Mesendoderm (in vitro differentiated cells): Measurements from ENCODE around the gene ABCD3.
A peak's percentile ranks its signal among the peaks of the same experiment; 100 is the strongest.
"Not testable (repeated sequence)": the region's sequence is repeated elsewhere in the genome, so short reads cannot be mapped to it uniquely, and the experiment has no call there.

ENCODE experiments used
- DNase-seq: peaks from one replicate; pipeline ENCODE4 v3.0.0; 2013
- H2AK5ac ChIP-seq: 2 replicates; pipeline ENCODE4 v1.6.1; 2013; ENCODE audit warnings: low read length, inconsistent platforms
- H2BK120ac ChIP-seq: 2 replicates; pipeline ENCODE4 v1.6.1; 2013; ENCODE audit warnings: low read depth, mild to moderate bottlenecking, low read length, moderate library complexity, mixed read lengths
- H2BK15ac ChIP-seq: replicated peaks from 2 replicates; pipeline ENCODE4 v1.6.1; 2013; ENCODE audit warnings: low read depth, mild to moderate bottlenecking, moderate library complexity
- H2BK5ac ChIP-seq: 2 replicates; pipeline ENCODE4 v1.6.1; 2013; ENCODE audit warnings: low read length, inconsistent platforms
- H3K18ac ChIP-seq: 2 replicates; pipeline ENCODE4 v1.6.1; 2013; ENCODE audit warnings: mild to moderate bottlenecking, low read length, mixed read lengths
- H3K23ac ChIP-seq: one replicate; pipeline ENCODE4 v1.6.1; 2013; ENCODE audit warnings: low read length
- H3K27ac ChIP-seq: 2 replicates; pipeline ENCODE4 v1.5.1; 2013; ENCODE audit warnings: low read depth, mild to moderate bottlenecking, inconsistent platforms, low read length, moderate library complexity
- H3K27me3 ChIP-seq: 2 replicates; pipeline ENCODE4 v1.6.1; 2013; ENCODE audit warnings: low read length, control low read depth, mild to moderate bottlenecking, inconsistent platforms; ENCODE audit not compliant: insufficient read depth, poor library complexity
- H3K36me3 ChIP-seq: 2 replicates; pipeline ENCODE4 v1.6.1; 2013; ENCODE audit warnings: low read length, inconsistent platforms; ENCODE audit not compliant: control insufficient read depth, insufficient read depth
- H3K4ac ChIP-seq: one replicate; pipeline ENCODE4 v1.6.1; 2013; ENCODE audit warnings: low read depth, mild to moderate bottlenecking, low read length, moderate library complexity
- H3K4me1 ChIP-seq: 2 replicates; pipeline ENCODE4 v1.6.1; 2013; ENCODE audit warnings: low read depth, low read length, inconsistent platforms; ENCODE audit not compliant: control insufficient read depth
- H3K4me2 ChIP-seq: 2 replicates; pipeline ENCODE4 v1.6.1; 2013; ENCODE audit warnings: low read length
- H3K4me3 ChIP-seq: 2 replicates; pipeline ENCODE4 v1.5.1; 2013; ENCODE audit warnings: mild to moderate bottlenecking, low read length
- H3K56ac ChIP-seq: one replicate; pipeline ENCODE4 v1.6.1; 2013; ENCODE audit warnings: low read length
- H3K79me1 ChIP-seq: 2 replicates; pipeline ENCODE4 v1.6.1; 2013; ENCODE audit warnings: low read length, inconsistent platforms
- H3K79me2 ChIP-seq: 2 replicates; pipeline ENCODE4 v1.6.1; 2013; ENCODE audit warnings: mild to moderate bottlenecking, low read length; ENCODE audit not compliant: control insufficient read depth, insufficient read depth
- H3K9ac ChIP-seq: 2 replicates; pipeline ENCODE4 v1.6.1; 2013; ENCODE audit warnings: low read length, inconsistent platforms
- H4K5ac ChIP-seq: one replicate; pipeline ENCODE4 v1.6.1; 2013; ENCODE audit warnings: low read length
- H4K8ac ChIP-seq: one replicate; pipeline ENCODE4 v1.6.1; 2013; ENCODE audit warnings: low read depth, mild to moderate bottlenecking, control low read depth, low read length, moderate library complexity
- WGBS: extraction: QIAGEN DNeasy Blood & Tissue Kit; methylation state at CpG from one replicate; pipeline ENCODE4 v1.1.7; 2013; ENCODE audit warnings: low lambda C conversion rate, missing lambda C conversion rate; ENCODE audit not compliant: insufficient coverage; ENCODE audit errors: extremely low coverage; 5-methylcytosine and 5-hydroxymethylcytosine counted together

ABCD3 gene

DNA sequence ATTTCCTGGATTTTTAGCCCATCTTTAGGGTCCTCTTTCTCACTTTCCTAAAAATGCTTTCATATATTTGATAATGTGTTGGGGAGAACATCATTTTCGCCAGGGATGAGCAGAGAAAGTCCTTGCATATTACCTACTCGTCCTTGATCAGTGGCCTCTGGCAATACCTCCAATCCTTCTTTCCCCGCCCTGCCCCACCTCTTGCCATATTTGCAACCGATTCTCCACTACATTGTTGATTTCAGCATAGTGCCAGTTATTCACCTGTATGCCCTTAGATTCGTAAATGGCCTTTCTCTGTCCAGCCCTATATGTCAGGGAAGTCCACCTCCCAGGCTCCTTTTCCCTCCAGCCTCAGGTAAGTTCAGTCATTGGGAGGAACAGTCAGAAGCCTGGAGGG lies 136.9 kb downstream of the ABCD3 start:
- H3K18ac ChIP-seq = no peak overlapping the region
- peak overlapping the region; percentile 6 for H2BK120ac ChIP-seq
- no peaks in the 10 kb centered on the region for H3K36me3 ChIP-seq
- no peaks in the 10 kb centered on the region for H3K27me3 ChIP-seq
- H4K8ac ChIP-seq = no peak overlapping the region
- no peak overlapping the region for H3K4me2 ChIP-seq
- no peak overlapping the region for H3K23ac ChIP-seq
- no peak overlapping the region for H4K5ac ChIP-seq
- no CpG with 5 or more reads among the region's 5 CpGs for WGBS
- peaks cover 13% of the 10 kb centered on the region for H3K4me1 ChIP-seq
- H2BK5ac ChIP-seq = no peak overlapping the region
- no peak overlapping the region for H3K4ac ChIP-seq
- DNase-seq = no peak
- H3K79me1 ChIP-seq = no peaks in the 10 kb centered on the region
- H3K4me3 ChIP-seq = no peak overlapping the region
- no peak overlapping the region for H3K9ac ChIP-seq
- no peak overlapping the region for H3K56ac ChIP-seq
- no peak overlapping the region for H2AK5ac ChIP-seq
- H3K79me2 ChIP-seq = no peaks in the 10 kb centered on the region
- no peak overlapping the region for H3K27ac ChIP-seq
- H2BK15ac ChIP-seq = peak overlapping the region; percentile 76

DNA sequence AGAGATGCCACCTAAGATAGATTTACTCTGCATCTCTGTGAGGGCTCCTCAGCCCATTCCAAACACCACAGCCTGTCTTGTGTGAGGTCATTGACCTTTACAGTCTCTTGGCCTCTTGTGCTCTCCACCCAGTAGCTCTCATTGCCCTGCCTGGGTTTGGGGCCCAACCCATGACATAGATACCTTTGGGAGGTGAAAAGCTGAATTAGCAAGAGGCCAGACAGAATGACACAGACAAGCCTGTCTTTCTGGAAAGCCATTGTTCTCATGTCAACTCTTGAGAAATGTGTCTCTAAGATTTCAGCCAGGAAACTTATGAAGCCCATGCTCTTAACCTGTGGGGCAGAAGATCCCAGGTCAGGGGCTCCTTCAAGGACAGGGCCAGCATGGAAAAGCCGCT lies 141.7 kb downstream of the ABCD3 start:
- Histone ChIP-seq H2AK5ac (no peak overlapping the region), H3K18ac (no peak overlapping the region), H4K8ac (no peak overlapping the region), H3K27me3 (no peaks in the 10 kb centered on the region), H3K36me3 (no peaks in the 10 kb centered on the region), H4K5ac (no peak overlapping the region), H3K79me1 (no peaks in the 10 kb centered on the region), H3K4me1 (peaks cover 4% of the 10 kb centered on the region), H3K9ac (no peak overlapping the region), H3K23ac (peak overlapping the region; percentile 19), H3K4me2 (no peak overlapping the region), H3K56ac (no peak overlapping the region), H3K79me2 (no peaks in the 10 kb centered on the region), H3K27ac (no peak overlapping the region), H3K4me3 (no peak overlapping the region), H3K4ac (no peak overlapping the region), H2BK120ac (peak overlapping the region; percentile 54), H2BK15ac (no peak overlapping the region), H2BK5ac (no peak overlapping the region)
- no CpG with 5 or more reads among the region's 1 CpG for WGBS
- no peak for DNase-seq

DNA sequence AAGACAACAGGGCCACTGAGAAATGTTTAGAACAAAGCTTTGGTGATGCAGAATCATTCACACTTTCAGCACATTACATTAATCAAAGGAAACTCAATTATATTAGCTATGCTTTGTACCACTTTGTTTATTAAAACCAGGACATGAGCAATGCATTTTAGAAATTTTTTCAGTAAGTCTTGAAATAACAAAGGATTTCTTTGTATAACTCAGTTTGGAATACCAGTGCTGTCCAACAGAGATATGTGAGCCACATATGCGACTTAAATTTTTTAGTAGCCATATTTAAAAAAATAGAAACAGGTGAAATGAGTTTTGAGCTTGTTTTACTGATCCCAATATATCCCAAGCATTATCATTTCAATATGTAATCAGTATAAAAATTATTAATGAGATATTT lies 142.1 kb downstream of the ABCD3 start:
- DNase-seq = no peak
- H3K9ac ChIP-seq = no peak overlapping the region
- H3K56ac ChIP-seq = no peak overlapping the region
- no peak overlapping the region for H3K23ac ChIP-seq
- no peak overlapping the region for H2BK5ac ChIP-seq
- peaks cover 4% of the 10 kb centered on the region for H3K4me1 ChIP-seq
- no peak overlapping the region for H3K4ac ChIP-seq
- WGBS = no CpG with 5 or more reads among the region's 1 CpG
- H3K4me3 ChIP-seq = no peak overlapping the region
- H4K5ac ChIP-seq = no peak overlapping the region
- no peaks in the 10 kb centered on the region for H3K79me1 ChIP-seq
- no peak overlapping the region for H2BK15ac ChIP-seq
- H4K8ac ChIP-seq = no peak overlapping the region
- H3K27ac ChIP-seq = no peak overlapping the region
- no peaks in the 10 kb centered on the region for H3K36me3 ChIP-seq
- H3K4me2 ChIP-seq = no peak overlapping the region
- no peak overlapping the region for H2BK120ac ChIP-seq
- H3K18ac ChIP-seq = no peak overlapping the region
- H3K79me2 ChIP-seq = no peaks in the 10 kb centered on the region
- H3K27me3 ChIP-seq = no peaks in the 10 kb centered on the region
- no peak overlapping the region for H2AK5ac ChIP-seq

DNA sequence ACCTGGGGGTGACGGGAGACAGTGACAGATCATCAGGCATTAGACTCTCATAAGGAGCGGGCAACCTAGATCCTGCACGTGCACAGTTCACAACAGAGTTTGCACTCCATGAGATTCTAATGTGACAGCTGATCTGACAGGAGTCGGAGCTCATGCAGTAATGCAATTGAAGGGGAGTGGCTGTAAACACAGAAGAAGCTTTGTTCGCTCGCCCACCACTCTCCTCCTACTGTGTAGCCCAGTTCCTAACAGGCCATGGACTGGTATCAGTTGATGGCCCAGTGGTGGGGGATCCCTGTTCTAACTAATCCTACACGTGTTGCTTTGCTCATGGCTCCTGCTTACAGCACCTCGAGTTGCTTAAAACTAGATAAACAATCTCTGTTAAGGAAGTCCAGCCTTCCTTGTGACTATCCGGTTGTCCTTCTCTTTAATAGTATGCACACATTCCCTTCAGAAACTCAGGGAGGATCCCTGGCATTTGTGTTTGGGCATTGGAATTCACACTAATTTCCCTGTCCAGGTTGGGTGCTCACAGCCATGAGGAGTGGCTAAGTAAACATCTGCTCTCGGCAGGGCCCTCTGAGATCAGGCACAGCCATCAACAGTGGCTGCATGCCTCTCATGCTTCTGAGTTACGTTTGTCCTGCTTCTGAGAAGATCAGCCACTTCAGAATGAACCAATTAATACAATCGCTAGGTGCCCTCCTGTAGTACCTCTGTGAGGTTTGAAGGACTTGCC lies 144.5 kb downstream of the ABCD3 start:
- Histone ChIP-seq H3K23ac (no peak overlapping the region), H2BK5ac (no peak overlapping the region), H3K4me1 (peaks cover 4% of the 10 kb centered on the region), H2BK15ac (no peak overlapping the region), H3K27ac (peak overlapping the region; percentile 16), H3K36me3 (no peaks in the 10 kb centered on the region), H3K4ac (peak overlapping the region; percentile 17), H4K5ac (no peak overlapping the region), H2AK5ac (no peak overlapping the region), H3K4me2 (no peak overlapping the region), H2BK120ac (no peak overlapping the region), H4K8ac (no peak overlapping the region), H3K18ac (no peak overlapping the region), H3K79me1 (no peaks in the 10 kb centered on the region), H3K4me3 (no peak overlapping the region), H3K79me2 (no peaks in the 10 kb centered on the region), H3K56ac (peak overlapping the region; percentile 22), H3K9ac (no peak overlapping the region), H3K27me3 (no peaks in the 10 kb centered on the region)
- DNase-seq = peak; percentile 85
- WGBS = no CpG with 5 or more reads among the region's 12 CpGs

DNA sequence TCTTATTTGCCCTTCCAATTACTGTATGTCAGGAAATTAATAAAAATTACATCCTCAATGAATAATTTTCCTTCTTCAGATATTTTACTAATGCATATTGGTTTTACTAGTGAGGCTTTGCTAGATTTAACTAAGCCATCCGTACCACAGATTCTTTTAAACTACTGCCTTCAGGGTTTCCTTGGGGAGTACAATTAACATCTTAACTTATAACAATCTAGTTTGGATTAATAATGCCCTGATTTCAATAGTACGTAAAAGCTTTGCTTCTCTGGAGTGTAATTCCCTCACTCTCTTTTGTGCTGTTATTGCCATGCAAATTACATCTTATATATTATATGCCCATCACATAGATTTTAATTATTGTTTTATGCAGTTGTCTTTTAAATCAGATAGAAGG lies 147.7 kb downstream of the ABCD3 start:
- Histone ChIP-seq H4K8ac (no peak overlapping the region), H3K56ac (no peak overlapping the region), H3K27ac (no peak overlapping the region), H3K79me1 (no peaks in the 10 kb centered on the region), H2BK5ac (no peak overlapping the region), H3K23ac (no peak overlapping the region), H3K18ac (no peak overlapping the region), H4K5ac (no peak overlapping the region), H2BK120ac (no peak overlapping the region), H3K4me1 (peaks cover 2% of the 10 kb centered on the region), H3K9ac (no peak overlapping the region), H3K79me2 (no peaks in the 10 kb centered on the region), H2BK15ac (no peak overlapping the region), H3K36me3 (no peaks in the 10 kb centered on the region), H2AK5ac (no peak overlapping the region), H3K4me2 (no peak overlapping the region), H3K4me3 (no peak overlapping the region), H3K27me3 (no peaks in the 10 kb centered on the region), H3K4ac (no peak overlapping the region)
- no peak for DNase-seq
- WGBS = no CpG with 5 or more reads among the region's 2 CpGs

DNA sequence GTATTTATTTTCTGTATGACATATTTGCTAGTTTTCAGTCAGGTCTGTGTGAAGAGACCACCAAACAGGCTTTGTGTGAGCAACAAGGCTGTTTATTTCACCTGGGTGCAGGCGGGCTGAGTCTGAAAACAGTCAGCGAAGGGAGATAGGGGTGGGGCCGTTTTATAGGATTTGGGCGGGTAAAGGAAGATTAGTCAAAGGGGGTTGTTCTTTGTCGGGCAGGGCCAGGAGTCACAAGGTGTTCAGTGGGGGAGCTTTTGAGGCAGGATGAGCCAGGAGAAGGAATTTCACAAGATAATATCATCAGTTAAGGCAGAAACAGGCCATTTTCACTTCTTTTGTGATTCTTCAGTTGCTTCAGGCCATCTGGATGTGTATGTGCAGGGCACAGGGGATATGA lies 148.2 kb downstream of the ABCD3 start:
- H3K4me3 ChIP-seq, H3K27ac ChIP-seq: not testable (repeated sequence)

More for the DNA sequence above, 148.2 kb downstream of the ABCD3 start:
- not testable (repeated sequence) for H3K9ac ChIP-seq, H4K5ac ChIP-seq, H2BK15ac ChIP-seq, H3K27me3 ChIP-seq, H3K79me1 ChIP-seq, H3K36me3 ChIP-seq, H2BK5ac ChIP-seq, H4K8ac ChIP-seq, H3K56ac ChIP-seq, H2AK5ac ChIP-seq, H3K4me1 ChIP-seq, H3K23ac ChIP-seq, H3K4me2 ChIP-seq, H3K18ac ChIP-seq, H3K79me2 ChIP-seq, H2BK120ac ChIP-seq, H3K4ac ChIP-seq
- no CpG with 5 or more reads among the region's 5 CpGs for WGBS
- DNase-seq = peak; percentile 91
